Measurements from ENCODE around the gene DAPK1. TPM values are rescaled to one million over a fixed set of nuclear protein-coding genes. Genes with fewer than 3 reads are reported as not detected.
A peak's percentile ranks its signal among the peaks of the same experiment; 100 is the strongest.

DAPK1 gene
- total and polyA plus RNA-seq, 11 donors = 1.0 to 52.5 (median 2.3) TPM

- 53 to 65% (median 59%) methylated on average over 7 of the region's 7 CpGs for WGBS, 4 donors
- peaks cover 0 to 6% (median 0%) of the 10 kb centered on the region in 12 donors for H3K4me1 ChIP-seq
- no peaks in the 10 kb centered on the region for H3K27me3 ChIP-seq
- peak overlapping the region in 1 of 12 donors; percentile 36 for H3K27ac ChIP-seq
- intact Hi-C loops (cut with DNase I) = no loop called here
- H3K36me3 ChIP-seq = no peaks in the 10 kb centered on the region
- no peak for TF ChIP-seq POLR2A (IDR thresholded peaks at IDR 0.05)
- TF ChIP-seq, protein P1, sequence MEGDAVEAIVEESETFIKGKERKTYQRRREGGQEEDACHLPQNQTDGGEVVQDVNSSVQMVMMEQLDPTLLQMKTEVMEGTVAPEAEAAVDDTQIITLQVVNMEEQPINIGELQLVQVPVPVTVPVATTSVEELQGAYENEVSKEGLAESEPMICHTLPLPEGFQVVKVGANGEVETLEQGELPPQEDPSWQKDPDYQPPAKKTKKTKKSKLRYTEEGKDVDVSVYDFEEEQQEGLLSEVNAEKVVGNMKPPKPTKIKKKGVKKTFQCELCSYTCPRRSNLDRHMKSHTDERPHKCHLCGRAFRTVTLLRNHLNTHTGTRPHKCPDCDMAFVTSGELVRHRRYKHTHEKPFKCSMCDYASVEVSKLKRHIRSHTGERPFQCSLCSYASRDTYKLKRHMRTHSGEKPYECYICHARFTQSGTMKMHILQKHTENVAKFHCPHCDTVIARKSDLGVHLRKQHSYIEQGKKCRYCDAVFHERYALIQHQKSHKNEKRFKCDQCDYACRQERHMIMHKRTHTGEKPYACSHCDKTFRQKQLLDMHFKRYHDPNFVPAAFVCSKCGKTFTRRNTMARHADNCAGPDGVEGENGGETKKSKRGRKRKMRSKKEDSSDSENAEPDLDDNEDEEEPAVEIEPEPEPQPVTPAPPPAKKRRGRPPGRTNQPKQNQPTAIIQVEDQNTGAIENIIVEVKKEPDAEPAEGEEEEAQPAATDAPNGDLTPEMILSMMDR (IDR thresholded peaks at IDR 0.05) = no peak
- no peak for ATAC-seq
- DNase-seq = no peak
- no peaks in the 10 kb centered on the region for H3K9me3 ChIP-seq
- H3K4me3 ChIP-seq = no peak overlapping the region
Observed at GRCh38 chr9:87464110-87464991, 33.3 kb upstream of the DAPK1 start.

DNA sequence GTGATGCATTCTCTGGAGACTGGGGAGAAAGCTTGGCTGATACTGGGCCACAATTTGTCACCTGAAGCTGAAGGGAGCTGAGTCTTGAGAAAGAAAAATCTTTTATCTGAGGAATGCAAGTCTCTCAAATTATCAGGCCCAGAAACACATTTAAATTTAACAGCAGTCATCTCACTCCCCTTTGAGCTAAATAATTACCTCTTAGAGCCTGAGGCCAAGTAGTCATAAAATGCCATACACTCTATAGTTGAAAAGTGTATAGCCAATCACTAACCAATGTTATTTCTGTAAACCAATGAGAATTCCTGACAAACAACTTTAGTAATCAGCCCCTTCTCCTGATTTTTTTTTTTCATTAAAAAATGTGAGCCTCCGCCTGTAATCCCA lies 32.7 kb upstream of the DAPK1 start:
- Histone ChIP-seq H3K27me3 (no peaks in the 10 kb centered on the region), H3K4me3 (no peak overlapping the region), H3K36me3 (no peaks in the 10 kb centered on the region), H3K27ac (no peak overlapping the region), H3K4me1 (peaks cover 0 to 6% (median 0%) of the 10 kb centered on the region in 12 donors), H3K9me3 (no peaks in the 10 kb centered on the region)
- intact Hi-C loops (cut with DNase I) = no loop called here
- no peak for TF ChIP-seq POLR2A (IDR thresholded peaks at IDR 0.05)
- TF ChIP-seq, protein P1 (IDR thresholded peaks at IDR 0.05) = no peak
- ATAC-seq (no peak), DNase-seq (no peak)
- 88 to 100% (median 99%) methylated on average over 1 of the region's 1 CpG for WGBS, 4 donors

DNA sequence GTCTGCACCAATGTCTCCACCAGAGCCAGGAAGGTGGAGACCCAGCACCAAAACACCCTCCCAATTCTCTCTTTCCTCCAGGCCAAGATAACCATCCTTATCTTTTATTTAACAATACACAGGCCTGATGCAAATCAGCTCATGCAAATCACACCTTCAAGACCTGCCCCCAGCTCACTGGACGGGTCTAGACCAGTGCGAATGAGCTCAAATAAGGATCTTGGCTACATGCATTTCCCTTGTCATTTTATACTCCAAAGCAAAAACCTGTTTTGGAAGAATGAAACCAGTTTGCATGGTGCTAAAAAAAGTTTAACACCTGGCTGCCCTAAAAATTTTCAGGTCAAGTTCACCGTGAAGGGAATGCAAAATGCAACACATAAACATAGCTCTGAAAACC lies 31.9 kb upstream of the DAPK1 start:
- Histone ChIP-seq H3K27me3 (no peaks in the 10 kb centered on the region), H3K36me3 (no peaks in the 10 kb centered on the region), H3K4me3 (no peak overlapping the region), H3K9me3 (no peaks in the 10 kb centered on the region), H3K4me1 (peaks cover 0 to 6% (median 0%) of the 10 kb centered on the region in 12 donors), H3K27ac (no peak overlapping the region)
- WGBS, 4 donors = 81 to 88% (median 83%) methylated on average over 3 of the region's 3 CpGs
- DNase-seq (no peak), ATAC-seq (no peak)
- TF ChIP-seq, protein P1 (IDR thresholded peaks at IDR 0.05) = no peak
- no peak for TF ChIP-seq POLR2A (IDR thresholded peaks at IDR 0.05)
- intact Hi-C loops (cut with DNase I) = no loop called here

- Histone ChIP-seq H3K4me1 (peaks cover 0 to 6% (median 0%) of the 10 kb centered on the region in 12 donors), H3K27me3 (no peaks in the 10 kb centered on the region), H3K9me3 (no peaks in the 10 kb centered on the region), H3K4me3 (no peak overlapping the region), H3K27ac (no peak overlapping the region), H3K36me3 (no peaks in the 10 kb centered on the region)
- TF ChIP-seq POLR2A (IDR thresholded peaks at IDR 0.05) = no peak
- intact Hi-C loops (cut with DNase I) = no loop called here
- DNase-seq = no peak
- ATAC-seq = no peak
- 89 to 96% (median 94%) methylated on average over 6 of the region's 6 CpGs for WGBS, 4 donors
Observed at GRCh38 chr9:87467187-87467586, 30.5 kb upstream of the DAPK1 start.
